ENCODE results near the gene ROBO2.
A peak's percentile ranks its signal among the peaks of the same experiment; 100 is the strongest.

Gene ROBO2

GRCh38 chr3:77652624-77653023 is 612.7 kb downstream of the ROBO2 start:
- Histone ChIP-seq H3K36me3 (ENCODE audit: control insufficient read depth, insufficient read depth, low read length) (no peaks in the 10 kb centered on the region), H3K4me1 (ENCODE audit: control insufficient read depth, insufficient read depth, low read length) (no peaks in the 10 kb centered on the region), H3K27ac (ENCODE audit: insufficient read depth, low read depth, low read length, poor library complexity, severe bottlenecking) (no peak overlapping the region)

GRCh38 chr3:77655396-77655795 is 615.5 kb downstream of the ROBO2 start:
- peaks cover 3% of the 10 kb centered on the region for H3K9me3 ChIP-seq (ENCODE audit: control insufficient read depth, low read length)
- no peaks in the 10 kb centered on the region for H3K36me3 ChIP-seq (ENCODE audit: control insufficient read depth, insufficient read depth, low read length)
- no peak overlapping the region for H3K4me3 ChIP-seq (ENCODE audit: insufficient read depth, low read depth, low read length)
- 100% methylated on average over 1 of the region's 1 CpG for WGBS, 2 experiments
- no peaks in the 10 kb centered on the region for H3K4me1 ChIP-seq (ENCODE audit: control insufficient read depth, insufficient read depth, low read length)
- no peak overlapping the region for H3K27ac ChIP-seq (ENCODE audit: insufficient read depth, low read depth, low read length, poor library complexity, severe bottlenecking)
- H3K27me3 ChIP-seq (ENCODE audit: control insufficient read depth, insufficient read depth, low read length, poor library complexity, severe bottlenecking) = no peaks in the 10 kb centered on the region

More at GRCh38 chr3:77652624-77653023, 612.7 kb downstream of the ROBO2 start:
- H3K9me3 ChIP-seq (ENCODE audit: control insufficient read depth, low read length) = no peaks in the 10 kb centered on the region
- H3K27me3 ChIP-seq (ENCODE audit: control insufficient read depth, insufficient read depth, low read length, poor library complexity, severe bottlenecking) = no peaks in the 10 kb centered on the region
- no peak overlapping the region for H3K4me3 ChIP-seq (ENCODE audit: insufficient read depth, low read depth, low read length)

GRCh38 chr3:77660718-77661117 is 620.8 kb downstream of the ROBO2 start:
- no peak overlapping the region for H3K4me3 ChIP-seq (ENCODE audit: insufficient read depth, low read depth, low read length)
- no peak overlapping the region for H3K27ac ChIP-seq (ENCODE audit: insufficient read depth, low read depth, low read length, poor library complexity, severe bottlenecking)
- H3K4me1 ChIP-seq (ENCODE audit: control insufficient read depth, insufficient read depth, low read length) = no peaks in the 10 kb centered on the region
- H3K9me3 ChIP-seq (ENCODE audit: control insufficient read depth, low read length) = peaks cover 3% of the 10 kb centered on the region
- WGBS, 2 experiments = 85 to 100% methylated on average over 2 to 3 of the region's 3 CpGs
- no peaks in the 10 kb centered on the region for H3K36me3 ChIP-seq (ENCODE audit: control insufficient read depth, insufficient read depth, low read length)
- H3K27me3 ChIP-seq (ENCODE audit: control insufficient read depth, insufficient read depth, low read length, poor library complexity, severe bottlenecking) = no peaks in the 10 kb centered on the region

GRCh38 chr3:77667901-77668300 is 628.0 kb downstream of the ROBO2 start:
- no peaks in the 10 kb centered on the region for H3K4me1 ChIP-seq (ENCODE audit: control insufficient read depth, insufficient read depth, low read length)
- 96 to 98% methylated on average over 1 of the region's 1 CpG for WGBS, 2 experiments
- H3K4me3 ChIP-seq (ENCODE audit: insufficient read depth, low read depth, low read length) = no peak overlapping the region
- no peaks in the 10 kb centered on the region for H3K9me3 ChIP-seq (ENCODE audit: control insufficient read depth, low read length)
- no peaks in the 10 kb centered on the region for H3K36me3 ChIP-seq (ENCODE audit: control insufficient read depth, insufficient read depth, low read length)
- no peak overlapping the region for H3K27ac ChIP-seq (ENCODE audit: insufficient read depth, low read depth, low read length, poor library complexity, severe bottlenecking)
- H3K27me3 ChIP-seq (ENCODE audit: control insufficient read depth, insufficient read depth, low read length, poor library complexity, severe bottlenecking) = no peaks in the 10 kb centered on the region

DNA sequence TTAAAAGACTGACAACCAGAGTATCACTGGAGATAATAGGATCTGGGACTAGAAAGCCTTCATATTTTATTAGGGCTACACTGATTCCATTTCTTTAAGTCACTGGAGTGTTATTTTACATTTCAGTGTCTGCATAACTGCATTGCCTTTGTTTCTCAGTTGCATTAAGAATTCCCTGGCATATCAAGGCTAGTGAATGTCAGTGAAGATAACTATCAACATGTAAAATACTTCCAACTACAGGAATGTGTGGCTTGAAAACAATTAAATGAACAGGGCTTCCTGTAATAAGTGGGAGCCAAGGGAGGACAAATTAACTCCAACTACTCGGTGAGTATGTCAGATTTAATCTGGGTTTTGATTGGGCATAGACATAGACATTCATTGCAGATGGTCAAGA is 628.5 kb downstream of the ROBO2 start:
- H3K4me1 ChIP-seq (ENCODE audit: control insufficient read depth, insufficient read depth, low read length) = no peaks in the 10 kb centered on the region
- WGBS, 2 experiments = 90 to 94% methylated on average over 1 of the region's 1 CpG
- no peaks in the 10 kb centered on the region for H3K27me3 ChIP-seq (ENCODE audit: control insufficient read depth, insufficient read depth, low read length, poor library complexity, severe bottlenecking)

GRCh38 chr3:77672016-77672415 is 632.1 kb downstream of the ROBO2 start:
- no peaks in the 10 kb centered on the region for H3K36me3 ChIP-seq (ENCODE audit: control insufficient read depth, insufficient read depth, low read length)
- WGBS, 2 experiments = 97 to 100% methylated on average over 2 of the region's 2 CpGs

More for the DNA sequence above, 628.5 kb downstream of the ROBO2 start:
- Histone ChIP-seq H3K9me3 (ENCODE audit: control insufficient read depth, low read length) (no peaks in the 10 kb centered on the region), H3K27ac (ENCODE audit: insufficient read depth, low read depth, low read length, poor library complexity, severe bottlenecking) (no peak overlapping the region), H3K36me3 (ENCODE audit: control insufficient read depth, insufficient read depth, low read length) (no peaks in the 10 kb centered on the region), H3K4me3 (ENCODE audit: insufficient read depth, low read depth, low read length) (no peak overlapping the region)

DNA sequence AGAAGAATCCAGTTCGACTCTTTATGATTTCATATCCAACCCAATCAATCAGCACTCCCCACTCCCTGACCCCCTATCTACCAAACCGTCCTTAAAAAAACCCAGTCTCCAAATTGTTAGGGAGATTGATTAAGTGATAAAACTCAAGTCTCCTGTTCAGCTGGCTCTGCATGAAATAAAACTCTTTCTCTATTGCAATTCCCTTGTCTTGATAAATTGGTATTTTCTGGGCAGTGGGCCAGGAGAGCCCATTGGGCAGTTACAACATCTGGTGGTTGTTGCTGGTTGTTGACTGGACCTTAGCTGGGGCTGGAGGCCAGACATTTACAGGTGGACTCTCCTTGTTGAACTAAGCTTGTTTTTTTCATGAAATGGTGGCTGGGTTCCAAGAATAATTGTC is 642.3 kb downstream of the ROBO2 start:
- no peaks in the 10 kb centered on the region for H3K9me3 ChIP-seq (ENCODE audit: control insufficient read depth, low read length)

More at GRCh38 chr3:77672016-77672415, 632.1 kb downstream of the ROBO2 start:
- H3K27ac ChIP-seq (ENCODE audit: insufficient read depth, low read depth, low read length, poor library complexity, severe bottlenecking) = no peak overlapping the region
- no peaks in the 10 kb centered on the region for H3K9me3 ChIP-seq (ENCODE audit: control insufficient read depth, low read length)
- no peaks in the 10 kb centered on the region for H3K27me3 ChIP-seq (ENCODE audit: control insufficient read depth, insufficient read depth, low read length, poor library complexity, severe bottlenecking)
- no peaks in the 10 kb centered on the region for H3K4me1 ChIP-seq (ENCODE audit: control insufficient read depth, insufficient read depth, low read length)
- H3K4me3 ChIP-seq (ENCODE audit: insufficient read depth, low read depth, low read length) = no peak overlapping the region

DNA sequence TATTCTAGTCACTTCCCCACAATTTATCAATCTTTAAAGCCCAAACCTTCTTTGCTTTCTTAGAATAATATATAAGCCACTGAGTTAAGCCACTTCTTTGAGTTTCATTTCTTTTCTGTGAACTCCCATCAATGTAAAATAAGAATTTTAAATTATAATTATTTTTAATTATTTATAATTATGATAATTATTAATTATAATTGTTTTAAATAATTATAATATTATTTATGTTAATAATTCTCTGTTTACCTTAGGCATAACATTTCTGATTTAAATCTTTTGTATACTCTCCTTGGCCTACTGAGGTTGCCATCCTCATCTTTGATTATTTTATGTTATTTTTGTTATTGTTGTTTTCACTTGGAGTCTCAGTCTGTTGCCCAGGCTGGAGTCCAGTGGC is 644.2 kb downstream of the ROBO2 start:
- no peaks in the 10 kb centered on the region for H3K9me3 ChIP-seq (ENCODE audit: control insufficient read depth, low read length)
- H3K27me3 ChIP-seq (ENCODE audit: control insufficient read depth, insufficient read depth, low read length, poor library complexity, severe bottlenecking) = no peaks in the 10 kb centered on the region
- no peaks in the 10 kb centered on the region for H3K36me3 ChIP-seq (ENCODE audit: control insufficient read depth, insufficient read depth, low read length)
- H3K27ac ChIP-seq (ENCODE audit: insufficient read depth, low read depth, low read length, poor library complexity, severe bottlenecking) = no peak overlapping the region
- no peak overlapping the region for H3K4me3 ChIP-seq (ENCODE audit: insufficient read depth, low read depth, low read length)
- no peaks in the 10 kb centered on the region for H3K4me1 ChIP-seq (ENCODE audit: control insufficient read depth, insufficient read depth, low read length)

More for the DNA sequence above, 642.3 kb downstream of the ROBO2 start:
- Histone ChIP-seq H3K27me3 (ENCODE audit: control insufficient read depth, insufficient read depth, low read length, poor library complexity, severe bottlenecking) (no peaks in the 10 kb centered on the region), H3K4me1 (ENCODE audit: control insufficient read depth, insufficient read depth, low read length) (no peaks in the 10 kb centered on the region), H3K27ac (ENCODE audit: insufficient read depth, low read depth, low read length, poor library complexity, severe bottlenecking) (no peak overlapping the region), H3K4me3 (ENCODE audit: insufficient read depth, low read depth, low read length) (no peak overlapping the region), H3K36me3 (ENCODE audit: control insufficient read depth, insufficient read depth, low read length) (no peaks in the 10 kb centered on the region)
- WGBS, 2 experiments = 91 to 95% methylated on average over 1 of the region's 2 CpGs

GRCh38 chr3:77685713-77686112 is 645.8 kb downstream of the ROBO2 start:
- 71 to 79% methylated on average over 3 of the region's 3 CpGs for WGBS, 2 experiments
- Histone ChIP-seq H3K4me3 (ENCODE audit: insufficient read depth, low read depth, low read length) (no peak overlapping the region), H3K36me3 (ENCODE audit: control insufficient read depth, insufficient read depth, low read length) (no peaks in the 10 kb centered on the region), H3K4me1 (ENCODE audit: control insufficient read depth, insufficient read depth, low read length) (no peaks in the 10 kb centered on the region), H3K27me3 (ENCODE audit: control insufficient read depth, insufficient read depth, low read length, poor library complexity, severe bottlenecking) (no peaks in the 10 kb centered on the region), H3K27ac (ENCODE audit: insufficient read depth, low read depth, low read length, poor library complexity, severe bottlenecking) (no peak overlapping the region), H3K9me3 (ENCODE audit: control insufficient read depth, low read length) (no peaks in the 10 kb centered on the region)

DNA sequence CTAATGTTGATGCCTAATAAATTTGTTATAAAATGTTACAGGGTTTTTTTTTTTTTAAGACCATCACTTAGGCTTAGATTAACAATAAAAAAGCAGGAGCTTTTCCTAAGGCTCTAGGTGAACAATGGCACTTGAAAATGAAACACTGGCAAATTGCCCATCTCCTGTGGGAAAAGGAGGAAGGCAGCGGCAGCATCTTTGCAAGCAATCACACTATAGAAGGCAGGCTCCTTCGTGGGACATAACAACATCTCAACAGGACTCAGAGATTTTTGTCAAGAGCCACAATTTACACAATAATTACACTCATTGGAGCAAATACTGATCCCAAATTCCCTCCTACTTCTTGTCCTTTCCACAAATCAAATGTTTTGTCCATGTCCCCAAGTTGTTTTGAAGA is 646.7 kb downstream of the ROBO2 start:
- H3K4me1 ChIP-seq (ENCODE audit: control insufficient read depth, insufficient read depth, low read length) = no peaks in the 10 kb centered on the region
- H3K27me3 ChIP-seq (ENCODE audit: control insufficient read depth, insufficient read depth, low read length, poor library complexity, severe bottlenecking) = no peaks in the 10 kb centered on the region
- 0 to 17% methylated on average over 1 of the region's 2 CpGs for WGBS, 2 experiments

DNA sequence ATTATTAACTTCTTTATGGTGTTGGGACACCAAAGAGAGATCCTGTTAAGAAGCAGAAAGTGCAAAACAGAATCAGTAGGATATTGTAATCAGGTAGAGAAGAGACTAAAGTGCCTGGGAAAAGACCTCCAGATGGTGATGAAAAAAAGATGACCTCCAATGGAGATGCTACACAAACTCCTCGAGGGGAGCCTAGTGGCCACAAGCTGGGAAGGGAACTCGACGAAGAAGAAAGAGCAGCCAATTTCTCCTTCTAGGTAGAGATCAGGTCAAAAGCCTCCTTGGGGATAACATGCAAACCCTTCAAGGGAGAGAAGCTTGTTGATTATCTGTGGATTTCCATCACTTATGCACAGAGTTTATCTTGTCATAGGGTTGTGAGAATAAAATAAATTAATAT is 647.6 kb downstream of the ROBO2 start:
- Histone ChIP-seq H3K27me3 (ENCODE audit: control insufficient read depth, insufficient read depth, low read length, poor library complexity, severe bottlenecking) (no peaks in the 10 kb centered on the region), H3K4me1 (ENCODE audit: control insufficient read depth, insufficient read depth, low read length) (no peaks in the 10 kb centered on the region), H3K27ac (ENCODE audit: insufficient read depth, low read depth, low read length, poor library complexity, severe bottlenecking) (no peak overlapping the region), H3K36me3 (ENCODE audit: control insufficient read depth, insufficient read depth, low read length) (no peaks in the 10 kb centered on the region), H3K4me3 (ENCODE audit: insufficient read depth, low read depth, low read length) (no peak overlapping the region), H3K9me3 (ENCODE audit: control insufficient read depth, low read length) (no peaks in the 10 kb centered on the region)
- WGBS, 2 experiments = 10 to 12% methylated on average over 3 of the region's 3 CpGs

More for the DNA sequence above, 646.7 kb downstream of the ROBO2 start:
- peak overlapping the region; percentile 46 for H3K27ac ChIP-seq (ENCODE audit: insufficient read depth, low read depth, low read length, poor library complexity, severe bottlenecking)
- no peaks in the 10 kb centered on the region for H3K9me3 ChIP-seq (ENCODE audit: control insufficient read depth, low read length)
- H3K36me3 ChIP-seq (ENCODE audit: control insufficient read depth, insufficient read depth, low read length) = no peaks in the 10 kb centered on the region
- no peak overlapping the region for H3K4me3 ChIP-seq (ENCODE audit: insufficient read depth, low read depth, low read length)

Data from ectodermal cell (in vitro differentiated cells).